A673 (cell line): Measurements from ENCODE around the gene USP3. TPM values are rescaled to one million over a fixed set of nuclear protein-coding genes. Genes with fewer than 3 reads are reported as not detected.

Experiments used
- BruUV-seq: library from RNA; stranded (reverse); fragments of 400-500 nt; replicated peaks from 2 replicates; lab custom pipeline; 2021; lab: Mats Ljungman, UMichigan
- CTCF ChIA-PET: fragments of 300-600 bp; sonication (Branson Sonifier 250); formaldehyde crosslinking; loops from one replicate; lab custom pipeline; 2022; ENCODE audit warnings: antibody characterized with exemption; lab: Charles Lee
- POLR2A ChIA-PET: fragments of 300-600 bp; sonication (Branson Sonifier 250); formaldehyde crosslinking; loops from one replicate; lab custom pipeline; 2022; ENCODE audit warnings: antibody characterized with exemption; ENCODE audit not compliant: low non-redundant PET; lab: Charles Lee
- DNase-seq: peaks from one replicate; pipeline ENCODE4 v3.0.0-alpha.2; 2015; ENCODE audit warnings: low spot score
- H3K27ac ChIP-seq: fragments of 200-600 bp; sonication (generic); 2 replicates; pipeline ENCODE4 v1.5.1; 2016; ENCODE audit warnings: mixed run types, low read depth, mild to moderate bottlenecking, mixed read lengths, antibody characterized with exemption, low read length; ENCODE audit not compliant: poor library complexity, severe bottlenecking
- H3K27me3 ChIP-seq: fragments of 200-600 bp; sonication (generic); replicated peaks from 2 replicates; pipeline ENCODE4 v1.6.1; 2017; ENCODE audit warnings: mixed run types, low read depth, mild to moderate bottlenecking, mixed read lengths, antibody characterized with exemption, low read length; ENCODE audit not compliant: insufficient read depth, poor library complexity
- H3K36me3 ChIP-seq: fragments of 200-600 bp; sonication (generic); 2 replicates; pipeline ENCODE4 v1.6.1; 2016; ENCODE audit warnings: mixed run types, mild to moderate bottlenecking, mixed read lengths, antibody characterized with exemption, low read length; ENCODE audit not compliant: insufficient read depth, poor library complexity, severe bottlenecking
- H3K4me1 ChIP-seq: fragments of 200-600 bp; sonication (generic); 2 replicates; pipeline ENCODE4 v1.6.1; 2017; ENCODE audit warnings: mixed run types, mild to moderate bottlenecking, mixed read lengths, antibody characterized with exemption, low read length; ENCODE audit not compliant: insufficient read depth, poor library complexity, severe bottlenecking
- H3K4me3 ChIP-seq: fragments of 200-600 bp; sonication (generic); 2 replicates; pipeline ENCODE4 v1.5.1; 2016; ENCODE audit warnings: low read depth, mixed run types, mild to moderate bottlenecking, mixed read lengths, low read length; ENCODE audit not compliant: poor library complexity, severe bottlenecking
- H3K9me3 ChIP-seq: fragments of 200-600 bp; sonication (generic); 2 replicates; pipeline ENCODE4 v1.6.1; 2016; ENCODE audit warnings: mixed run types, low read depth, mild to moderate bottlenecking, mixed read lengths, antibody characterized with exemption, low read length; ENCODE audit not compliant: poor library complexity, severe bottlenecking
- CTCF ChIP-seq: fragments of 300-800, 200-600 bp; sonication (generic); conservative IDR thresholded peaks from 2 replicates; pipeline ENCODE4 v1.5.1; 2017; ENCODE audit warnings: low read depth, mild to moderate bottlenecking, antibody characterized with exemption, low read length, moderate library complexity, mixed read lengths
- EZH2 ChIP-seq: fragments of 200-600 bp; sonication (generic); IDR thresholded peaks from 2 replicates; pipeline ENCODE4 v1.6.1; 2017; ENCODE audit warnings: borderline replicate concordance, low read depth, mild to moderate bottlenecking, mixed read lengths, antibody characterized with exemption, low read length; ENCODE audit not compliant: poor library complexity, severe bottlenecking
- intact Hi-C: fragments of 100-400 bp; cut with micrococcal nuclease; formaldehyde crosslinking; loops from one replicate; pipeline ENCODE4 v1.10.0; 2022; ENCODE audit not compliant: unreplicated experiment
- total RNA-seq: library from RNA; stranded (reverse); gene quantifications from 2 replicates; pipeline ENCODE4 v1.2.3, GENCODE V29; 2021

The USP3 gene
- total RNA-seq, 1 experiment from 2014 or later: 65.3 TPM

GRCh38 chr15:63623232-63623969, 119.0 kb downstream of the USP3 start:
- Histone ChIP-seq H3K9me3 (no peaks in the 10 kb centered on the region), H3K4me3 (no peak overlapping the region), H3K27me3 (no peaks in the 10 kb centered on the region), H3K36me3 (peaks cover 37% of the 10 kb centered on the region), H3K27ac (no peak overlapping the region), H3K4me1 (no peaks in the 10 kb centered on the region)
- no peak for DNase-seq
- POLR2A ChIA-PET: no interaction called here
- CTCF ChIA-PET: interaction anchor here (0.6 kb wide), 1 partner anchor 249 kb away, joined by 3 read pairs; no protein-coding TSS in a partner anchor
- intact Hi-C loops: no loop called here
- no TSS peak for BruUV-seq
- TF ChIP-seq EZH2: no peak
- TF ChIP-seq CTCF: no peak

- no peak for DNase-seq
- TF ChIP-seq CTCF (no peak), EZH2 (no peak)
- ChIA-PET CTCF (no interaction called here), POLR2A (no interaction called here)
- Histone ChIP-seq H3K36me3 (peaks cover 40% of the 10 kb centered on the region), H3K4me1 (no peaks in the 10 kb centered on the region), H3K27me3 (no peaks in the 10 kb centered on the region), H3K27ac (no peak overlapping the region), H3K4me3 (no peak overlapping the region), H3K9me3 (no peaks in the 10 kb centered on the region)
- intact Hi-C loops: no loop called here
- BruUV-seq: no TSS peak
These were observed 122.6 kb downstream of the USP3 start for GRCh38 chr15:63626955-63627354.

DNA sequence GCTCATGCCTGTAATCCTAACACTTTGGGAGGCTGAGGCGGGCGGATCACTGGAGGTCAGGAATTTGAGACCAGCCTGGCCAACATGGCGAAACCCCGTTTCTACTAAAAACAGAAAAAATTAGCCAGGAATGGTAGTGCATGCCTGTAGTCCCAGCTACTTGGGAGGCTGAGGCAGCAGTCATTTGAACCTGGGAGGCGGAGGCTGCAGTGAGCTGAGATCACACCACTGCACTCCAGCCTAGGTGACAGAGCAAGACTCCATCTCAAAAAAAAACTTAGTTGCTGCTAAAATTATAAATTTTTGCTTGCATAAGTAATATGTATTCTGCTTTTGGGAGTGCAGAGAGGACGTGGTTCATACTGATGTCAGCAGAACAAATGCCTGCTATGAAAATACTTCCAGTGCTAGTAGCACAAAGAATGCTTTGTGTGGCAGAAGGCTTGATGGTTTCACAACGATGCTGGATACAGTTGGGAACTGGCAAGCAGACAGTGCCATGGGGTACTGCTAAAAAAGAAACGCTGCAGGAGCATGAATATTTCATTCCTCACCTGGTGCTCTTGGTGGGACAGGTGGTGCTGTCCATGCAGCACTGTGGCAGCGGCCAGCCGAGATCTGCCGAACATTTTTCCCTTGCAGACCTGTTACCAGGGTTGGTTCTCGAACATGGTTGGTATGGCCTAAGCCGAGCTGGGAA, 123.9 kb downstream of the USP3 start:
- no peak for TF ChIP-seq CTCF
- no peak for TF ChIP-seq EZH2
- H3K36me3 ChIP-seq: peaks cover 38% of the 10 kb centered on the region
- H3K4me1 ChIP-seq: no peaks in the 10 kb centered on the region
- H3K4me3 ChIP-seq: no peak overlapping the region
- ChIA-PET POLR2A (no interaction called here), CTCF (no interaction called here)
- H3K9me3 ChIP-seq: no peaks in the 10 kb centered on the region
- intact Hi-C loops: no loop called here
- DNase-seq: no peak
- no peak overlapping the region for H3K27ac ChIP-seq
- BruUV-seq: no TSS peak
- H3K27me3 ChIP-seq: no peaks in the 10 kb centered on the region
